H9 (cell line): ENCODE measurements around the gene RBFOX2. TPM values are rescaled to one million over a fixed set of nuclear protein-coding genes. Genes with fewer than 3 reads are reported as not detected.

Source experiments
- DNase-seq: peaks from one replicate; pipeline ENCODE4 v3.0.0-alpha.2; 2017
- H2AFZ ChIP-seq: one replicate; pipeline ENCODE4 v1.6.1; 2013; ENCODE audit warnings: mild to moderate bottlenecking, low read length, control low read depth, moderate library complexity
- H2AK5ac ChIP-seq: 2 replicates; pipeline ENCODE4 v1.6.1; 2013; ENCODE audit warnings: low read length, control low read depth, mixed read lengths; ENCODE audit not compliant: insufficient read length
- H2BK120ac ChIP-seq: one replicate; pipeline ENCODE4 v1.6.1; 2013; ENCODE audit warnings: low read depth, mild to moderate bottlenecking, low read length, control low read depth, inconsistent platforms; ENCODE audit not compliant: poor library complexity, severe bottlenecking
- H2BK12ac ChIP-seq: 2 replicates; pipeline ENCODE4 v1.6.1; 2013; ENCODE audit warnings: low read length, control low read depth, mixed read lengths, low read depth; ENCODE audit not compliant: insufficient read length
- H2BK15ac ChIP-seq: 2 replicates; pipeline ENCODE4 v1.6.1; 2013; ENCODE audit warnings: low read depth, low read length, control low read depth
- H2BK20ac ChIP-seq: one replicate; pipeline ENCODE4 v1.6.1; 2013; ENCODE audit warnings: low read depth, mild to moderate bottlenecking, low read length, control low read depth, inconsistent platforms; ENCODE audit not compliant: poor library complexity, severe bottlenecking
- H2BK5ac ChIP-seq: 2 replicates; pipeline ENCODE4 v1.6.1; 2013; ENCODE audit warnings: low read length, control low read depth, mixed read lengths; ENCODE audit not compliant: insufficient read length
- H3K14ac ChIP-seq: 2 replicates; pipeline ENCODE4 v1.6.1; 2013; ENCODE audit warnings: low read length, control low read depth; ENCODE audit not compliant: insufficient read depth
- H3K18ac ChIP-seq: 2 replicates; pipeline ENCODE4 v1.6.1; 2013; ENCODE audit warnings: low read depth, mild to moderate bottlenecking, mixed read lengths, low read length, control low read depth; ENCODE audit not compliant: insufficient read length
- H3K23ac ChIP-seq: 2 replicates; pipeline ENCODE4 v1.6.1; 2013; ENCODE audit warnings: low read length, control low read depth, mixed read lengths, low read depth; ENCODE audit not compliant: insufficient read length
- H3K23me2 ChIP-seq: 2 replicates; pipeline ENCODE4 v1.6.1; 2013; ENCODE audit warnings: low read depth, mild to moderate bottlenecking, mixed read lengths, low read length, control low read depth; ENCODE audit not compliant: insufficient read length, poor library complexity, severe bottlenecking
- H3K27ac ChIP-seq: 2 replicates; pipeline ENCODE4 v1.5.1; 2013; ENCODE audit warnings: low read length, control low read depth, mixed read lengths, low read depth; ENCODE audit not compliant: insufficient read length
- H3K27me3 ChIP-seq: 2 replicates; pipeline ENCODE4 v1.6.1; 2013; ENCODE audit warnings: low read length, control low read depth, inconsistent platforms; ENCODE audit not compliant: insufficient read depth
- H3K4ac ChIP-seq: 2 replicates; pipeline ENCODE4 v1.6.1; 2013; ENCODE audit warnings: low read depth, mild to moderate bottlenecking, control low read depth, inconsistent platforms, low read length, moderate library complexity
- H3K4me1 ChIP-seq: 2 replicates; pipeline ENCODE4 v1.6.1; 2013; ENCODE audit warnings: low read length, control low read depth, inconsistent platforms; ENCODE audit not compliant: insufficient read depth
- H3K4me2 ChIP-seq: 2 replicates; pipeline ENCODE4 v1.6.1; 2013; ENCODE audit warnings: low read length, control low read depth, mixed read lengths; ENCODE audit not compliant: insufficient read length, insufficient read depth
- H3K56ac ChIP-seq: 2 replicates; pipeline ENCODE4 v1.6.1; 2013; ENCODE audit warnings: low read depth, mild to moderate bottlenecking, mixed read lengths, low read length, control low read depth; ENCODE audit not compliant: insufficient read length
- H3K79me1 ChIP-seq: 2 replicates; pipeline ENCODE4 v1.6.1; 2013; ENCODE audit warnings: low read depth, mild to moderate bottlenecking, moderate library complexity, low read length, control low read depth, inconsistent platforms; ENCODE audit not compliant: insufficient read depth, poor library complexity, severe bottlenecking
- H3K79me2 ChIP-seq: 2 replicates; pipeline ENCODE4 v1.6.1; 2013; ENCODE audit warnings: low read length, control low read depth, inconsistent platforms; ENCODE audit not compliant: insufficient read depth
- H3K9ac ChIP-seq: 2 replicates; pipeline ENCODE4 v1.6.1; 2013; ENCODE audit warnings: low read length, control low read depth, mixed read lengths; ENCODE audit not compliant: insufficient read length; ENCODE audit errors: extremely low read depth
- H3K9me3 ChIP-seq: one replicate; pipeline ENCODE4 v1.6.1; 2013; ENCODE audit warnings: low read depth, low read length, inconsistent platforms; ENCODE audit not compliant: control insufficient read depth
- H3T11ph ChIP-seq: one replicate; pipeline ENCODE4 v1.6.1; 2013; ENCODE audit warnings: mild to moderate bottlenecking, low read length, control low read depth, inconsistent platforms
- H4K20me1 ChIP-seq: one replicate; pipeline ENCODE4 v1.6.1; 2013; ENCODE audit not compliant: control insufficient read depth, insufficient read length, insufficient read depth
- H4K5ac ChIP-seq: 2 replicates; pipeline ENCODE4 v1.6.1; 2013; ENCODE audit warnings: low read depth, mild to moderate bottlenecking, mixed read lengths, low read length, control low read depth; ENCODE audit not compliant: insufficient read length
- H4K8ac ChIP-seq: replicated peaks from 2 replicates; pipeline ENCODE4 v1.6.1; 2013; ENCODE audit warnings: low read length, control low read depth, mixed read lengths, low read depth; ENCODE audit not compliant: insufficient read length
- H4K91ac ChIP-seq: 2 replicates; pipeline ENCODE4 v1.6.1; 2013; ENCODE audit warnings: low read depth, mild to moderate bottlenecking, moderate library complexity, mixed read lengths, low read length, control low read depth; ENCODE audit not compliant: insufficient read length
- H3K27ac Mint-ChIP-seq, 3 experiments: 2 replicates in 2 of 3; 3 replicates in 1 of 3; pipeline ENCODE4 v1.8.0; 2020 to 2021; ENCODE audit warnings: mixed read lengths in 3 of 3, mild to moderate bottlenecking in 1 of 3, moderate library complexity in 1 of 3
- H3K27me3 Mint-ChIP-seq: 2 replicates; pipeline ENCODE4 v1.8.0; 2021; ENCODE audit warnings: low read depth, mild to moderate bottlenecking, moderate library complexity, mixed read lengths
- H3K36me3 Mint-ChIP-seq, 3 experiments: 2 replicates in 2 of 3; 3 replicates in 1 of 3; pipeline ENCODE4 v1.8.0; 2020 to 2021; ENCODE audit warnings: low read depth in 3 of 3, mixed read lengths in 3 of 3; ENCODE audit not compliant: insufficient read depth in 1 of 3
- H3K4me1 Mint-ChIP-seq, 2 experiments: 2 replicates each; pipeline ENCODE4 v1.8.0; 2020; ENCODE audit warnings: mixed read lengths in 2 of 2
- H3K4me3 Mint-ChIP-seq, 2 experiments: 2 replicates in 1 of 2; 3 replicates in 1 of 2; pipeline ENCODE4 v1.8.0; 2020 to 2021; ENCODE audit warnings: mild to moderate bottlenecking in 2 of 2, mixed read lengths in 2 of 2, moderate library complexity in 1 of 2
- H3K9me3 Mint-ChIP-seq, 2 experiments: 2 replicates in 1 of 2; 3 replicates in 1 of 2; pipeline ENCODE4 v1.8.0; 2020; ENCODE audit warnings: mild to moderate bottlenecking in 2 of 2, mixed read lengths in 2 of 2, moderate library complexity in 1 of 2
- WGBS: extraction: QIAGEN DNeasy Blood & Tissue Kit; methylation state at CpG from one replicate; pipeline ENCODE4 v1.1.7; 2013; ENCODE audit warnings: missing lambda C conversion rate, low lambda C conversion rate, mixed read lengths; ENCODE audit not compliant: insufficient read length; ENCODE audit errors: extremely low coverage; 5-methylcytosine and 5-hydroxymethylcytosine counted together
- total RNA-seq: library from RNA; stranded (reverse); gene quantifications from 2 replicates; pipeline ENCODE4 v1.2.1, GENCODE V29; 2021
- TF ChIP-seq, protein P1 (sequence below): fragments of 200-600 bp; sonication (generic); conservative IDR thresholded peaks from 3 replicates; pipeline ENCODE4 v1.8.0; 2021; ENCODE audit warnings: antibody characterized with exemption, mild to moderate bottlenecking

The RBFOX2 gene
- total RNA-seq, 1 experiment from 2014 or later, result 84.7 TPM

DNA sequence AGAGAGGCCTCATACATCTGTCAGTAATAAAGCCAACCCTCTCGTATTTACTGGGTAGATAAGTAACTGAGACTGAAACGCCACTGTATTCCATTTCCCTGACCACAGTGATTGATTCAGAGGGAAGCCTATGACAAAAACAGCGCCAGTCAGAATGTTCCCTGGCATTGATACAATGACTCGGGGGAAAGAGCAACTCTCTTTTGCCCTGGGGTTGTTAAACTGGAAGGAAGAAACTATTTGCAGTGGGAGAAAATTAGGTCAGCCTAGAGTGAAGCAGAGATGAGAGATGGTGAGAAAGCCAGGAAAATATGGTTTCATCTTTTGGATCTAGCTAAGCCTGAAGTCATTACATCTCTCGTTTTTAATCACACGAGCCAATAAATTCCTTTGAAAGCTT is 48.6 kb upstream of the RBFOX2 start:
- Mint-ChIP-seq H3K27ac (no peak overlapping the region), H3K36me3 (peaks cover 0 to 4% (median 2%) of the 10 kb centered on the region in 3 experiments; a peak in 3 of 7 replicates), H3K4me1 (peaks cover 0 to 2% of the 10 kb centered on the region in 2 experiments; a peak in 1 of 4 replicates), H3K9me3 (peaks cover 5% of the 10 kb centered on the region in 2 experiments; a peak in 3 of 5 replicates), H3K4me3 (no peak overlapping the region), H3K27me3 (peaks cover 1% of the 10 kb centered on the region)
- H2BK20ac ChIP-seq, result no peak overlapping the region
- no peak overlapping the region for H2AFZ ChIP-seq
- H2BK15ac ChIP-seq, result no peak overlapping the region
- H3K27ac ChIP-seq, result no peak overlapping the region
- no peaks in the 10 kb centered on the region for H3K23me2 ChIP-seq
- H4K20me1 ChIP-seq, result no peaks in the 10 kb centered on the region
- H3K27me3 ChIP-seq, result no peaks in the 10 kb centered on the region
- TF ChIP-seq, protein P1, sequence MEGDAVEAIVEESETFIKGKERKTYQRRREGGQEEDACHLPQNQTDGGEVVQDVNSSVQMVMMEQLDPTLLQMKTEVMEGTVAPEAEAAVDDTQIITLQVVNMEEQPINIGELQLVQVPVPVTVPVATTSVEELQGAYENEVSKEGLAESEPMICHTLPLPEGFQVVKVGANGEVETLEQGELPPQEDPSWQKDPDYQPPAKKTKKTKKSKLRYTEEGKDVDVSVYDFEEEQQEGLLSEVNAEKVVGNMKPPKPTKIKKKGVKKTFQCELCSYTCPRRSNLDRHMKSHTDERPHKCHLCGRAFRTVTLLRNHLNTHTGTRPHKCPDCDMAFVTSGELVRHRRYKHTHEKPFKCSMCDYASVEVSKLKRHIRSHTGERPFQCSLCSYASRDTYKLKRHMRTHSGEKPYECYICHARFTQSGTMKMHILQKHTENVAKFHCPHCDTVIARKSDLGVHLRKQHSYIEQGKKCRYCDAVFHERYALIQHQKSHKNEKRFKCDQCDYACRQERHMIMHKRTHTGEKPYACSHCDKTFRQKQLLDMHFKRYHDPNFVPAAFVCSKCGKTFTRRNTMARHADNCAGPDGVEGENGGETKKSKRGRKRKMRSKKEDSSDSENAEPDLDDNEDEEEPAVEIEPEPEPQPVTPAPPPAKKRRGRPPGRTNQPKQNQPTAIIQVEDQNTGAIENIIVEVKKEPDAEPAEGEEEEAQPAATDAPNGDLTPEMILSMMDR, result no peak
- no peaks in the 10 kb centered on the region for H3K79me1 ChIP-seq
- no peak for DNase-seq
- no CpG with 5 or more reads among the region's 6 CpGs for WGBS
- no peak overlapping the region for H3K18ac ChIP-seq
- no peak overlapping the region for H3K14ac ChIP-seq
- H2BK12ac ChIP-seq, result no peak overlapping the region
- no peaks in the 10 kb centered on the region for H3K79me2 ChIP-seq
- no peaks in the 10 kb centered on the region for H3K9me3 ChIP-seq
- no peak overlapping the region for H3K4ac ChIP-seq
- no peak overlapping the region for H3K23ac ChIP-seq
- H3K4me1 ChIP-seq, result no peaks in the 10 kb centered on the region
- no peak overlapping the region for H2BK120ac ChIP-seq
- H3T11ph ChIP-seq, result no peak overlapping the region
- no peak overlapping the region for H3K4me2 ChIP-seq
- no peak overlapping the region for H3K56ac ChIP-seq
- no peak overlapping the region for H2AK5ac ChIP-seq
- no peak overlapping the region for H4K91ac ChIP-seq
- H3K9ac ChIP-seq, result no peak overlapping the region
- H4K8ac ChIP-seq, result no peak overlapping the region
- no peak overlapping the region for H2BK5ac ChIP-seq
- no peak overlapping the region for H4K5ac ChIP-seq
